HG03066 (cell line): Measurements from ENCODE around the gene PDGFA.

Experiments
- ATAC-seq: cut with Tn5 transposase; IDR thresholded peaks from one replicate; pipeline ENCODE4 v1.9.1; 2021; ENCODE audit warnings: low read depth; ENCODE audit not compliant: unreplicated experiment

PDGFA gene

DNA sequence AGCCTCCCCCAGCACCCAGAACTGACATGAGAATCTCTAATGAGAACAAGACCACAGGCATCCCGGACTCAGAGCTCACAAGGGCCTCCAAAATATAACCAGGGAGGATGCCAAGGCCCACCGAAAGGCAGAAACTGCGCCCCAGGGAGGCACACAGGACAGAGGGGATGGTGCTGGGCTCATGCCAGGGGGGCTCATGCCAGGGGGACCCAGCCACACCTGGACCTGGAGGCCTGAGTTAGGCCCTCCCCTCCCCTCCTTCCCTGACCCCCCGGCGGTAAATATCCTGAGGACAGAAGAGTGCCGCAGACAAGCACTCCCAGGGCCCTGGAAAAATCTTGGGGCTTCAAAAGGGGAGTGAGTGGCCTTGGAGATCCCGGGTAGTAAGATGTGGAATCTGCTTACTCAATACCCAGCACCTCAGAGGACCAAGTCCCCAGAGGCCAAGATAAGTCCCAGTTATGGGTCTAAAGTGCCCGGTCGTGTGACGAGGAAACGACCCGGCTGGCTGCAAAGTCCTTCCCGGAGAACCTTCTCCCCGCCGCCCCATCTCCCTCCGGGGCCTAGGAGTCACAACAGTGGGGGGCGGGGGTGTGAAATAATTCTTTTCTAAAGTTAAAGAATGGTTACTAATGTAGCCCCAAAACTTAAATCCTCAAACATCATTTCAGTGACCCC, 11.9 kb downstream of the PDGFA start:
- ATAC-seq: no peak

- ATAC-seq: no peak
Measured at GRCh38 chr7:506921-507622, 12.6 kb downstream of the PDGFA start.

- no peak for ATAC-seq
Measured at GRCh38 chr7:506391-506831, 13.2 kb downstream of the PDGFA start.

DNA sequence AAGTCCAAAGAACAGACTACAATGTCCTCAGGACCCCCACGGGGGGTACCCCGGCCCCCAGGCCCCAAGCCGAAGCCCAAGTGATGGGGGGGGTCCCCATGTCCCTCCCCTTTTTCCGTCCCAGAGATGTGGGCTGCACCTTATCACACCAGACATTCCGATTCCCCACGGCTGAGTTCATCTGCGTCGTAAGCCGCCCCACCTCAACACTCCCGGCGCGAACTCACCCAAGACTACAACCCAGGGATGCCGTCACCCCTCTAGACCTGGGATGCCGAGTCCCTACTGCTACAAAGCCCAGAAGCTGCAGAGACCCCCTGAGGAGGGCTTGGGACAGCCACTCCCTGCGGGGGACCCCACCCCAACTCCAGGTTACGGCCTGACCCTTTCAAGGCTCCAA, 14.5 kb downstream of the PDGFA start:
- ATAC-seq: no peak

- no peak for ATAC-seq
Measured at GRCh38 chr7:504221-505111, 15.2 kb downstream of the PDGFA start.

DNA sequence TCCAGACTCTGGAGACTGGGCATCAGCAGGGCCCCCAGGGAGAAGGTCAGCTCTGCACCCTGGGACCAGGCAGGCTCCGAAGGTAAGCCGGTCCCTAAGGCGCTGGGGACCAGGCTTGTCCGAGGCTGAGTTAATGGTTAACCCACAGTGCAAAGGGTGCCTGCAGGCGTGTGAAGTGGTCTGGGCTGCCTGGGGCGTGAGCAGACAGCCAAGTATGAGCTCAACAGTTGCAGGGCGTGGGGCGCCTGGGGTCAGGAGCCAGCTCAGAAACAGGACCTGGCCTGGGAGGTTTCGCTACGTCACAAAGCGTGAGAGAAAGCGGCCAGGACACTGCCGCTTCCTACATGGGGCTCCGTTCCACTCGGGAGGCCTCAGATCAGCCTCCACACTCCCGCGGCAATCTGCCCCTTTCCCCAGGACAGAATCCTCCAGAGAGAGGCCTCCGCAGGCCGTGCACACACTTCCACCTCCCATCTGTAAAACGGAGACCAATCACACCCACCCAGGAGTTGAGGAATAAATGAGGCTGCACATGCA, 16.0 kb downstream of the PDGFA start:
- no peak for ATAC-seq

- ATAC-seq: no peak
Measured at GRCh38 chr7:502296-502695, 17.4 kb downstream of the PDGFA start.

DNA sequence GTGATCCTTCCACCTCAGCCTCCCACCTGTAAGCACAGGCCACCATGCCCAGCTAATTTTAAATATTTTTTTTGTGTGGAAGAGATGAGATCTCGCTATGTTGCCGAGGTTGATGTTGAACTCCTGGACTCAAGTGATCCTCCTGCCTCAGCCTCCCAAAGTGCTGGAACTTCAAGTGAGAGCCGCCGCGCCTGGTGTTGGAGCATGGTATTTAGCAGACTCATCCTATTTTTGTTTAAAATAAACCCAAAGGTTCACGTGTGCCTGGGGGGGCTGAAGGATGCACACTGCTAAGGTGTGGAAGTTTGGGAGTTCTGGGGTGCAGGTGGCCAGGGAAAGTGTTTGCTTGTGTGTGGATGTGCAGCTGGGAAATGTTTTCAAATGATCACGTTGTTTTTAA, 18.1 kb downstream of the PDGFA start:
- no peak for ATAC-seq

- ATAC-seq: no peak
Measured at GRCh38 chr7:500521-501420, 18.9 kb downstream of the PDGFA start.

DNA sequence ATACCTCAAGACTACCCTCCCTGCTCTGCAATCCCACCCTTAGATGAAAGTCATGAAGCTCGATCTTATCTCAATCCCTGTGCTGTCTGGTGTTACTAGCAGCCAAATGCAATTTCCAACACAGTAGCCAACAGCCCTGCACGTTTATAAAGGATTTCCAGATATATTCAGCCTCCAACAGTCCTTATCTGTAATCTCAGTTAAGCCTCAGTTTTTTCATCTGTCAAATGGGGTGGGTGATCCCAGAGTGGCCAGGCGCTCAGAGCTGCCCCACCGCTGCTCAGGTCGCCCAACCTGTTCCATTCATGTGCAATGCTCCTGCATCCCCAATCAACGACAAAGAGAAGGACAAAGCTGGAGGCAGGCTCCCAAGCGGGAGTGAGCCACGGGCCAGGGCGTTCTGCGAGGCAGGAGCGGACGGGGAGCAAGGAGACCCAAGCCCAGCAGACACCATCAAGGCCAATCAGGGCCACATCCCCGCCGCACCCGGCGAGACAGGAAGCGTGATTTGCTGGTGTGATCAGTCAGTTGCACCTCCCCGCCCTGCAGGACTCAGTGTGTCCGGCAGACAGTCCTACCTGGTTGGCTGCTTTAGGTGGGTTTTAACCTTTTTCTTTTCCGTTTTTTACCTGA, 19.7 kb downstream of the PDGFA start:
- no peak for ATAC-seq

DNA sequence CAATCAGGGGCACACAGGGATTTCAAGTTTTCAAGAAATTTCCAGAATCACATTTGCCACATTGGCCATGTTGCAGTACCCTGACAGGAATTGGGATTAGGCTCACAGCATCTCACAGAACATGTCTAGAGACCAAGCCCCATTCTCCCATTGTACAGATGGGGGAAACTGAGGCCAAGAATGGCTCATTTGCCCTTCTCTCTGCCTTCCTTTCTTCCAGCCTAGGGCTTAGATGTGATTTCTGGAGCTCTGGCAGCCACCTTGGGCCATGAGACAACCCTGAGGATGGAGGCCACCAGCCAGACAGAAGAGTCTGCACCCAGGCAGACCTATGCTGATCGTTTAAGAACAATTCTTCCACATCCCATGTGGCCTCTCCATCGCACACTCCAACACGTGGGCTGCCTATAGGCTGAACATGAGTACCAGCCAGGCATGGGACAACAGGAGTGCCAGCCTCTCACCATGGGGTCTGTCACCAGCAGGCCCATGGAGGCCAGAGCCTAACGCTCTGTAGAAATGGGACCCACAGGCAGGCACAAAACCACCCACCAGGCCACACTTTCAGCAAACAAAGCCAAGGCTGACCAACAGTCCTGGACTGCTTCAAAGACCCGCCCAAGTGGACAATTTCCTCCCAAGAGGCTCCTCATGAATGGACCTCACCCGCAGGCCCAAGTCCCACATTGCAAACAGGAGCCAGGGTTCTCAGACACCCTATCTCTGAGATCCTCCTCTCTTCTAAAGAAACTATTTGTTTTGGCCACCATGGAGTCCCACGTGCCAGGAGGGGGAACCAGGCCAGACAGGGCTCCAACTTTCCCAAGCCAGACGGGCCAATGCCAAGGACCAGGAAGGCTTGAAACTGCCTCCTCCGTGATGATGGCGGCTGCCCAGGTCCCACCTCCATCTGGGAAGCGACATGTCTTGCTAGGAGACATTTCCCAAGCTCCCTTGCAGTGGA, 20.7 kb downstream of the PDGFA start:
- ATAC-seq: no peak

GRCh38 chr7:497946-498655, 21.5 kb downstream of the PDGFA start:
- no peak for ATAC-seq

GRCh38 chr7:497346-497745, 22.3 kb downstream of the PDGFA start:
- ATAC-seq: no peak

DNA sequence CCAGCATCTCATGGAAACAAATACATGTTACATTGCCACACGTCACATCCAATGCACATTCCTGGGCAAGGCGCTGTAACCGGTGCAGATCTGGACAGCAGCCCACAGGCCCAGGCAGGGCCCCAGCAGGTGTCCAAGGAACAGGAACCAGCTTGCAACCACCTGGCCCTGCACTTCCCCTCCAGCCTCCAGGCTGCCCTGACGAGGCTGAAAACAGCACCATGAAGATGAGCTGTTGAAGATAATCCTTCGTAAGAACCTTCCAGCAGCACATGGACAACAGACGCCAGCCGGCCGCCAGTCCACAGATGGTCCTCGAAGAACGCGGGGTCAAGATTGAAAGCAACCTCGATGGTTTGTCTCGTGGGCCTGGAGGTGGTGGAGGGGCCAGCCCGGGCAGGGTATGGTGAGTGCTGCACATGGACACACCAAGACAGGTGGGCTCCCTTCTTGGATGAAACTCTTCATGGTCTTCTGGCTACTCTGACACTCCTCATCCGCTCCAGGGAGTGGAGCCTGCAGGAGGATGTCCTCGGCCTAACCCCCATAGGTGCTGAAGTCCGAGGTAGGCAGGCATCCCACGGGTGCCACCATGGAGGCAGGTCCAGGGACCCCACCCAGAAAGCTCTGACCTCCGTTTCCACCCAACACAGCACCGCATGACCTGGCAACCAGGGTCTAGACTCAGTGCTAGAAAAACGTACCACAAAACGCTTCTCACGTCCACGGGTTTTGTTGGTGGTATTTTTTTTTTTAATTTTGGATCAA, 22.9 kb downstream of the PDGFA start:
- ATAC-seq: no peak

DNA sequence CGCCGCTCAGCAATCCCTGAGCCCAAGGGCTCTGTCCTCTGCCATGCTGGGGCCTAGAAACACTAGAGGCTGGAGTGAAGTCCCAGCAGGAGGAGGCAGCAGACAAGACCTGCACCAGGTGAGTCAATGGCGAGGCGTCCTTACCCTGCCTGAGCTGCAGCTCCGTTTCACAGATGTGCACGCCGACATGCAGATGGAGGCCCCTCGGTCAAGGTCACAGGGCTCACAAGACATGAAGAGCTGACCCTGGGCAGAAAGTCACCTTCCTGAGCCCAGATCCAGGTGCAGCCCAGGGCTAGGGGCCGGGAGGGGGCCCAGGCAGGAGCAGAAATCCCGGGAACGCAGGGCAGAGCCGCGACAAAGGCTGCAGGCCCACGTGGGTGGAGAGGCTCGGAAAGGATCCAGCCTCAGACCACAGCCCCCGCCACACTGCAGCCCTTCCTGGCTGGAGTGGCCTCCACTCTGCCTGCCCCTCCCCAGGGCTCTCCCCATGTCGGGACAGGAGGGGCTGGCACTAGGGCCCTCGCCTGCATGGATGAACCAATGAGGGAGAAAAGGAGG, 23.8 kb downstream of the PDGFA start:
- no peak for ATAC-seq

GRCh38 chr7:495326-495725, 24.3 kb downstream of the PDGFA start:
- ATAC-seq: no peak

GRCh38 chr7:494906-495305, 24.7 kb downstream of the PDGFA start:
- no peak for ATAC-seq
